Stimulated activated CD4-positive, alpha-beta T cell treated with anti-CD3 and anti-CD28 coated beads, Interleukin-15, amount 100 ng/mL, for 24 hours (primary cell): ENCODE data around the gene SULT1A4.
"Not testable (repeated sequence)": the region's sequence is repeated elsewhere in the genome, so short reads cannot be mapped to it uniquely, and the experiment has no call there.

Source experiments
- DNase-seq: peaks from one replicate; pipeline ENCODE4 v3.0.0-alpha.2; 2020

Gene SULT1A4

GRCh38 chr16:29459706-29460646 is at the start of gene SULT1A4:
TSS of gene SULT1A4 (plus strand) at chr16:29459913. CDS start at chr16:29461386, 1,473 bp downstream.
- not testable (repeated sequence) for DNase-seq

- not testable (repeated sequence) for DNase-seq
These were observed 36.1 kb upstream of the SULT1A4 start for GRCh38 chr16:29423587-29423986.

- DNase-seq = not testable (repeated sequence)
These were observed 34.3 kb upstream of the SULT1A4 start for GRCh38 chr16:29425390-29425789.

- not testable (repeated sequence) for DNase-seq
These were observed 6.0 kb upstream of the SULT1A4 start for GRCh38 chr16:29453754-29454153.

GRCh38 chr16:29454269-29454668 is 5.4 kb upstream of the SULT1A4 start, which contains the start of the genes BOLA2 and SLX1B:
TSS of gene BOLA2 (minus strand) at chr16:29454351. CDS start at chr16:29454253, 98 bp downstream.
TSS of gene SLX1B (plus strand) at chr16:29454533.
- DNase-seq = not testable (repeated sequence)

- not testable (repeated sequence) for DNase-seq
These were observed 4.9 kb upstream of the SULT1A4 start for GRCh38 chr16:29454828-29455227.

GRCh38 chr16:29457660-29458059 is 2.1 kb upstream of the SULT1A4 start:
- DNase-seq = not testable (repeated sequence)

GRCh38 chr16:29460647-29461030 is 926 bp downstream of the SULT1A4 start:
- not testable (repeated sequence) for DNase-seq

- not testable (repeated sequence) for DNase-seq
These were observed 6.5 kb downstream of the SULT1A4 start for GRCh38 chr16:29465985-29466824.

GRCh38 chr16:29466904-29467303 is 7.2 kb downstream of the SULT1A4 start:
- not testable (repeated sequence) for DNase-seq

- not testable (repeated sequence) for DNase-seq
These were observed 8.1 kb downstream of the SULT1A4 start for GRCh38 chr16:29467654-29468366.

- DNase-seq = peak; percentile 48
These were observed 9.9 kb downstream of the SULT1A4 start for GRCh38 chr16:29469660-29470059.

GRCh38 chr16:29472065-29472464 is 12.4 kb downstream of the SULT1A4 start:
- not testable (repeated sequence) for DNase-seq

GRCh38 chr16:29482276-29482675 is 22.6 kb downstream of the SULT1A4 start:
- peak; percentile 3 for DNase-seq

GRCh38 chr16:29506308-29506707 is 46.6 kb downstream of the SULT1A4 start, which contains the start of gene NPIPB12:
TSS of gene NPIPB12 (minus strand) at chr16:29506408.
- not testable (repeated sequence) for DNase-seq
